ENCODE data around the gene IFNE.

The IFNE gene, protein sequence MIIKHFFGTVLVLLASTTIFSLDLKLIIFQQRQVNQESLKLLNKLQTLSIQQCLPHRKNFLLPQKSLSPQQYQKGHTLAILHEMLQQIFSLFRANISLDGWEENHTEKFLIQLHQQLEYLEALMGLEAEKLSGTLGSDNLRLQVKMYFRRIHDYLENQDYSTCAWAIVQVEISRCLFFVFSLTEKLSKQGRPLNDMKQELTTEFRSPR

DNA sequence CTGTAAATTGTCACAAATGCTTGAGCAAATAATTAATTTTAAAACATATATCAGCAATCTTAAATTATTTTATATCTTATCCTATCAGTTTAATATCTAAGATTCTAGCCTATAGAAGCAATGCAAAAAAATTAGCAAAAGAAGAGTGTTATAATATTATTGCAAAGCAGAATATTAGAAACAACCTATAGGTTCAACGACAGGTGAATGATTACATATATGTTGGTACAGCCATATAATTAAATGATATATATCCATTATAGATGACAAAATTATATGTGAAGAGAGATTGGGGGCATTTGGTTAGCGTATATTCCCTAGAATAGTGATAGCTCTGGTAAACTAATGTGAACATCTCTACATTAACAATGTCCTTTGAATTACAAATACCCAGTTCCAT, at the start of gene IFNE:
TSS of gene IFNE (minus strand) at position 101 of the 400 bp plus-strand sequence. CDS start 619 bp downstream, outside the sequence.
- no peak for DNase-seq

DNA sequence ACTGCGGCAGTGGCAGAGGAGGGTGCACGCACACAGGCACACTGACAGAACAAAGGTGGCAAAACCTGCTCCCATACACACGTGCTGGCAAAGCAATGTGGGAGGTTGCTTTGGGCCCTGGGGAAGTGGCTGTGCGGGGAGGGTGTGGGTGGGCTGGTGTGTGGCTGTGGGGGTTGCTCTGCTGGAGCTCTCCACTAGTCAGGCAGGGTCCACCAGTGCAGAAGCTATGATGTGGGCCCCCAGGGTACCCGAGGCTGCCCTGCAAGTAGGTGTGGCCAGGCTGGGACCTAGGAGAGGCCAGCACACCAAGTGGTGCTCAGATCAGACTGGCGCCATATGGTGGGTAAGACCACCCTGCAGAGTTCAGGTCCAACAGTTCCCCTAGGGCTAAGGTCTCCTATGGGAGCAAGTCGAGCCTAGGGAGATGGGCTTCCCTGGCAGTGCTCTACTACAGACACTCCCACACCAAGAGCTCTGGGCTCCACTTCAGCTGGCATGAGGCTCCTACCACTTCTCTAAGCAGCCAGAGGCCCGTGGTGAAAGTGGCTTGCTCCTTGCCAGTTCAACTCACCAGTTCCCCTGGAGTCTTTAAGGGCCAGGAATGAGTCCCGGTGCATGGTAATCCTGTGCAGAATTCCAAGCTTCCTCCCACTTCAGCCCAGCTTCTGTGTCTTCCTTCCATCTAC, 46.2 kb upstream of the IFNE start:
- DNase-seq, result no peak

DNA sequence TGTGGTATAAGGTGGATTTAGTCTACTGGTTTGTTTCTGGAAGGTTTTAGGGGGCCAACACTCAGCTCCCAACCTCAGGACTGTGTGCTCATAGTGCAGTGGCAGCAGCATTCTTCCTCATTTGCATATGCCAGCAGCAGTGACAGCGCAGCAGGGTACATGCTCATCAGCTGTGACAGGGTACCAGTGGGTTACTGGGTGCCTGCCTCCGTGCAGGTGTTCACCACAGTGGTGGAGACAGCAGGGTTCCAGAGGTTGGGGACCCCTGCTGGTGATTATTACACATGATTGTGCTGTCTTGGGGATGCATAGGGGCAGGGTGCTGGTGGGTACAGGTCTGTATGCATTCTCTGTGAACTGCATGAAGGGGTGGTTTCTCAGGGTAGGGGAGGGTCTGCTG, 45.5 kb upstream of the IFNE start:
- no peak for DNase-seq

DNA sequence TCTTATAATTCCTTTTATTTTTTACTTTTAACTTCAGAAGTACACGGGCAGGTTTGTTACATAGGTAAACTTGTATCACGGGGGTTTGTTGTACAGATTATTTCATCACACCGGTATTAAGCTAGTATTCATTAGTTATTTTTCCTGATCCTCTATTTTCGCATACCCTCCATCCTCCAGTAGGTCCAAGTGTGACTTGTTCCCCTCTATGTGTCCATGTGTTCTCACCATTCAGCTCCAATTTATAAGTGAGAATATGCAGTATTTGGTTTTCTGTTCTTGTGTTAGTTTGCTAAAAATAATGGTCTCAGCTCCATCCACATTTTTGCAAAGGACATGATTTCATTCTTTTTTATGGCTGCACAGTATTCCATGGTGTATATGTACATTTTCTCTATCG, 43.1 kb upstream of the IFNE start:
- DNase-seq, result no peak

DNA sequence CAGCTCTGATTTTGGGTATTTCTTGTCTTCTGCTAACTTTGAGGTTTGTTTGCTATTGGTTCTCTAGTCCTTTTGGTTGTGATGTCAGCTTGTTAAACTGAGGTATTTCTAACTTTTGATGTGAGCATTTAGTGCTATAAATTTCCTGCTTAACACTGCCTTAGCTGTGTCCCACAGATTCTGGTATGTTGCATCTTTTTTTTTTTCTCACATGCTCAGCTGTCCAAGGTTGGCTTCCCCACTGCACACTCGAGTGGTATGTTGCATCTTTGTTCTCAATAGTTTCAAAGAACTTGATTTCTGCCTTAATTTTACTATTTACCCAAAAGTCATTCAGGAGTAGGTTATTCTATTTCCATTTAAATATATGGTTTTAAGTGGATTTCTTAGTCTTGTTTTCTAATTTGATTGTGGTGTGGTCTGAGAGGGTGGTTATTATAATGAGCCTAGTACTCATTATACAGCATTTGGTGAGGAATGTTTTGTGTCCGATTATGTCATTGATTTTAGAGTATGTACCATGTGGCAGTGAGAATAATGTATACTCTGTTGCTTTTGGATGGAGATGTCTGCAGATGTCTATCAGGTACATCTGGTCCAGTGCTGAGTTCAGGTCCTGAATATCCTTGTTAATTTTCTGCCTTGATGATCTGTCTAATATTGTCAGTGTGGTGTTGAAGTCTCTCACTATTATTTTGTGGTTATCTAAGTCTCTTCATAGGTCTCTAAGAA, 42.2 kb upstream of the IFNE start:
- no peak for DNase-seq

DNA sequence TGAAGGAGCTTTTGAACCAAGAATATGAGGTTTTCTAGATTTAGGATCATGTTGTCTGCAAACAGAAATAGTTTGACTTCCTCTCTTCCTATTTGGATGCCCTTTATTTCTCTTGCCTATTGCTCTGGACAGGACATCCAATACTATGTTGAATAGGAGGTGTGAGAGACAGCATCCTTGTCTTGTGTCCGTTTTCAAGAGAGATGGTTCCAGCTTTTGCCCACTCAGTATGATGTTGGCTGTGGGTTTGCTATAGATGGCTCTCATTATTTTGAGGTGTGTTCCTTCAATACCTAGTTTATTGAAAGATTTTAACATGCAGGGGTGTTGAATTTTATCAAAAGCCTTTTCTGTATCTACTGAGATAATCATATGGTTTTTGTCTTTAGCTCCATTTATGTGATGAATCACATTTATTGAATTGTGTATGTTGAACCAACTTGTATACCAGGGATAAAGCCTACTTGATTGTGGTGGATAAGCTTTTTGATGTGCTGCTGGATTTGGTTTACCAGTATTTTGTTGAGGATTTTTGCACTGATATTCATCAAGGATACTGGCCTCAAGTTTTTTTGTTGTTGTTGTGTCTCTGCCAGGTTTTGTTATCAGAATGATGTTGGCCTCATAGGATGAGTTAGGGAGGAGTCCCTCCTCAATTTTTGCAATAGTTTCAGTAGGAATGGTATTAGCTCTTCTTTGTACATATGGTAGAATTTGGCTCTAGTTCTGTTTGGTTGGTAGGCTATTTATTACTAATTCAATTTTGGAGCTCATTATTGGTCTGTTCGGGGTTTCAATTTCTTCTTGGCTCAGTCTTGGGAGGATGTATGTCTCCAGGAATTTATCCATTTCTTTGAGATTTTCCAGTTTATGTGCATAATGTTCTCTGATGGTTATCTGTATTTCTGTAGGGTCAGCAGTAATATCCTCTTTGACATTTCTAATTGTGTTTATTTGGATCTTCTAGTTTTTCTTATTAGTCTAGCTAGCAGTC, 41.2 kb upstream of the IFNE start:
- DNase-seq, result no peak

DNA sequence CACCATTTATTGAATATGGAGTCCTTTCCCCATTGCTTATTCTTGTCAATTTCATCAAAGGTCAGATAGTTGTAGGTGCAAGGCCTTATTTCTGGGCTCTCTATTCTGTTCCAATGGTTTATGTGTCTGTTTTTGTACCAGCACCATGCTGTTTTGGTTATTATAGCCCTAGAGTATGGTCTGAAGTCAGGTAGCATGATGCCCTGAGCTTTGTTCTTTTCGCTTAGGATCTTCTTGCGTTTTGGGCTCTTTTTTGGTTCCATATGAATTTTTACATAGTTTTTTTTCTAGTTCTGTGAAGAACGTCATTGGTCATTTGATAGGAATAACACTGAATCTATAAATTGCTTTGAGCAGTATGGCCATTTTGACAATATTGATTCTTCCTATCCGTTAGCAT, 40.2 kb upstream of the IFNE start:
- no peak for DNase-seq

DNA sequence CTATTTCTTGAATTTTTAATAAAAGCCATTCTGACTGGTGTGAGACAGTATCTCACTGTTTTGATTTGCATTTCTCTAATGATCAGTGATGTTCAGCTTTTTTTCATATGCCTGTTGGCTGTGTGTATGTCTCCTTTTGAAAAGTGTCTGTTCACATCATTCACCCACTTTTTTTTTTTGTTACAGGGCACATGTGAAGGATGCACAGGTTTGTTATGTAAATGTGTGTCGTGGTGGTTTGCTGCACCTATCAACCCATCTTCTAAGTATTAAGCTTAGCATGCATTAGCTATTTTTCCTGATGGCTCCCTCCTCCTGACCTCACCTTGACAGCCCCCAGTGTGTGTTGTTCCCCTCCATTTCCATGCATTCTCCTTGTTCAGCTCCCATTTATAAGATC, 39.3 kb upstream of the IFNE start:
- no peak for DNase-seq

DNA sequence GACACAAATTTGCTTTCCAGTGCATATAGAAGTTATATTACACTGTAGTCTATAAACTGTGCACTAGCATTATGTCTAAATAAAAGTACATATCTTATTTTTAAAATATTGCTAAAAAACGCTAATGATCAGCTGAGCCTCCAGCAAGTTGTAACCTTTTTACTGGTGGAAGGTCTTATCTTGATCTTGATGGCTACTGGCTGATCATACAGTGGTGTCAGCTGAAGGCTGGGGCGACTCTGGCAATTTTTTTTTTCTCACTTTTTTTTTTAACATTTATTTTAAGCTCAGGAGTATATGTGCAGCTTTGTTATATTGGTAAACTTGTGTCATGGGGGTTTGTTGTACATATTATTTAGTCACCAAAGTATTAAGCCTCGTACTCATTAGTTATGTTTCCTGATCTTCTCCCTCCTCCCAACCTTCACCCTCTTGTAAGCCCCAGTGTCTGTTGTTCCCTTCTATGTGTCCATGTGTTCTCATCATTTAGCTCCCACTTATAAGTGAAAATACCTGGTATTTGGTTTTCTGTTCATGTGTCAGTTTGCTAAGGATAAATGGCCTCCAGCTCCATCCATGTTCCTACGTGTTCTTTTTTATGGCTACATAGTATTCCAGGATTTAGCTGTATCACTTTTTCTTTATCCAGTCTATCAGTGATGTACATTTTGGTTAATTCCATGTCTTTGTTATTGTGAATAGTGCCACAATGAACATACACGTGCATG, 38.6 kb upstream of the IFNE start:
- no peak for DNase-seq

DNA sequence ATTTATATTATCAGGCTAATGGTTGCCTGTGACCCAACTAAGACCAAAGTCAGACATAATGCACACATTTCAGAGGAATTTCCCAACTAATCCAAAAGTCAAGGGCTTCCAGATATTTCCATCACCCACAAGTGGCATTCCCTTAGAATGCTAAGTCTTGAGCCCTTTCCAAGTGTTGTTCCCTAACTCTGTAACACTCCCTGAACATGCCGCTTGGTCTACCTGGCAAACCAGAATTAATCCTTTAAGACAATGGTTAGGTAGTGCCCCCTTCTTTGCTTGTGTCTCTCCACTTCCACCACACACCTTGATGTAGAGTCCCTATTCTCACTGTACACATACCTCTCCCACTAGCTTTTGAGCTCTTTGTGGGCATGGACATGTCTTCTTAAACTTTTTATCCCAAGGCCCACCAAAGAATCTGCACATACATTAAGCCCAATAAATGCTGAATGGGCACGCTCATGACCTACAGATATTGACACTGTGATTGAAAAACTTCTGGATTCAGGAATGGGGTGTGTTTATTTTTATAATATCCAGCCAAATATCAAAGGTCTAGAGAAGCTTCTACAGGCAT, 37.8 kb upstream of the IFNE start:
- no peak for DNase-seq

DNA sequence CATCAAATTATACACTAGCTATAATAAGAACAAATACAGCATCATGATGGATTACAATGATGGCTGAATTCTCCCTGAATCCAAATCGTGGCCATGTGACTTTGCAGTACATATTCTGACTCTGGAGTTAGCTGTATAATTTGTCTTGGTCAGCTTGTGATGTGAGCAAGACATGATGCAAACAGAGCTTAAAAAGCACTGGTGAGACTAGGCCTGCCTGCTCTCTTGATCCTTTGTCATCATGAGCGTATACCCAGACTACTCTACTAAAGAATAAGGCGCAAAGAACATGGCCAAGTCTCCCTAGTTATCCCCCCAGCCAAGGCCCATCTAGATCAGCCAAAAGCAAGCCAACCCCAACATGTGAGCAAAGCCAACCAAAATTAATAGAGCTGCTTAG, 34.7 kb upstream of the IFNE start:
- DNase-seq, result no peak

DNA sequence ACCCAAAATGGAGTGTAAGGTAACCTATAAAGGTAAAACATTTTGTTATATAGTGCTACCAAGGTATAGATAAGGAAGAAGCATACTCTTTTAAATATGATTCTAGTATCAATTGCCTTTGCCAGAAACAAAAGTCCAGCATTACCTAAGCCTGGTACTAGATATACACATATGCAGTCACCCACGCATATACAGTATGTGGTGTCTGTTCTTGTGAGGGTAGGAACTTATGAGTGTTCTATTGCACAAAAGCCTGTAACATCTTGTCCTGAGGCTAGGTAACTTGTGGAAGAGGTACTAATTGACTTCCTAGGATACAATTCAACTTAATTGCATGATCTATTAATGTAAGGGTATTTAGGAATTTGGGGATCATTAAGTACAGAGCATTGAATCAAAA, 31.3 kb upstream of the IFNE start:
- no peak for DNase-seq

DNA sequence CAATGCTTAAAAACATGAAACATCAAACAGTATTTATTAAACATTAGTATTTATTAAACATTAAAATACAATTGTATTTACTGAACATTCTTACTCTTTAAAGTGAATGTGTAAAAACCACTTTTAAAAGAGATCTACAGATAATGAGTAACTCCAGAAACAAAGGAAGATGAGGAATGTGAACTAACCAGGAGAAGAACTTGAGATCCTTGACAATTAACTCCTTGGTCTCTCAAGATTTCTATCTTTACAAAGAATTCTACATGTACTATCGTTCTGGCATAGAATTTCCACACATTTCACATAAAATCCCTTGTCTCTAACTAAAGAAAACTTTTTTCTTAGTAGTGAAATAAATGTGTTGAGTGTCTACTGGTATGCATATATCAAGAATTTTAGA, 28.7 kb upstream of the IFNE start:
- DNase-seq, result no peak

DNA sequence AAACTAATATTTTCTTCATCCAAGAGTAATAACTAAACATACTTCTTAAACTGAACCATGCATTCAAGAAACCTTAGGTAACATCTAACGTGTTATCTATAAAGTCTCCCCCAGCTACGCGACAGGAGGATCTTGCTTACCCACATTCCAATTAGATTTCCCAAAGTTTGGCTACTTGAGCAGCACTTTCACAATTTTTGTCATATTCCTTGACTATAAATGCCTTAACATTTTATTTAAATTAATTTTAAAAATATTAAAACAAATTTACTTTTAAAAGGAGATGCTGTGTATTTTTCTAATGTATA, 25.3 kb upstream of the IFNE start:
- no peak for DNase-seq

DNA sequence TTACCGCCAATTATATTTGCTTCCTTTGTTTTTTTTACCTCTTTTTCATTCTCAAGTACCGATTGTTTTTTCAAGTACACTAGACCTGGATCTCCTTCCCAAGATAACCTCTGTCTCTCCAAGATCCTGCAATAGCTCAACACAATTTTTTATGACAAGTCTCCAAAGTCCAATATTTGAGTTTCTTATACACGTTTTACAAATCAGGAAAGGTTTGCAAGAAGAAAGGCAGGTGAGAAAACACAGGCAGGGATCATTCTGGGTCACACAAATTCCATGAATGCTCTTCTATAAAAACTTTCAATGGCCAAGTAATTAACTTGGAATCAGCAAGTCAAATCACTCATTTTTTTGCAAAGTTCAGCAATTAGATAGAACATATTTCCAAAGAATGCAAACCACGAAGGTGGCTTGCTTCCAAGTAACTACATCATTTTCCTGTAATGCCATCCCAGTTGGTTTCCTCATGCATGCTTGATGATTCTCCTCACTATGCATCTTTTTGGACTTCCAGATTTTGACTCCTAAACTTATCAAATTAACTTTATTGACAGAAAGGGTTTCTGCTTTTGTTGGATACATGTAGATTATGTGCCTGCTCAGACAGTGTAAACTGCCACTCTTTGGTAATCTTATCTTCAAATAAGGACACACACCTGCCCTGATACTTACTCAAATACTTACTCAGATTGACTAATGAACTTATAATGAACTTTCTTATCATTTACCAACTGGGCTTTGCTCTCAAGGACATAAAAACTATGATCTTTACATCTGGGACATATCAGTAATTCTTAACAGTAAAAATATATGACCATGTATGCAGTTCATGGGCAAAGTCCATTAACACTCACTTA, 24.7 kb upstream of the IFNE start:
- DNase-seq, result no peak

DNA sequence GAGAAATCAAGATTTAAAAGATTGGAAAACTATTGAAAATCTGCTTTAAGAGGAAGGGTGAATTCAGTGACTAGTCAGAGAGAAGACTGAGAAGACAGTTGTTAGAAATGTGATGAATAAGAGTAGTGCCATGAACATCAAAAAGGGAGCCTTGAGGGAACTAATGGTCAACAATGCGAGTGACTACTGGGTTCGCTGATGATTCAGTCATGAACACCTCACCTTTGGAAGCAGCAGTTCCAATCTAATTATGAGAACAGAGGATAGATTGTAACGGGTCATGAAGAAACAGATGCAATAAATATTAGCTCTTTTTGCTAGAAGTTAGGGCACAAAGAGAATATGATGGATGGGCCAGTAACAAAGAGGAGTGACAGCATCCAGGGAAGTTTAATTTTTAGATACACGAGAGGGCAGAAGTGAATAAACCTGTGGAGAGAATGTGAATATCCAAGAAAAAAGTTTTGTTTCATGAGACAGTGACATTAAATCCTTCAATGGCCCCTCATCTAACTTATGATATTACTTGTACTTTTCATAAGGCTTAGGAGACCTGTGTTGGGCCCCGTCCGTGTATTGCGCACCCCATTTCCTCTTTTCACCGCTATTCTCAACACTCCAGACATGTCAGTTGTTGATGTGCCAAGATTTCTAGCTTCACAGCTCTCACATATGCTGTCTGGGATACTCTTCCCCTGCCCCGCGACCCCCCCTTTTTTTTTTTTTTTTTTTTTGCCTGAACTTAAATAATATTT, 23.5 kb upstream of the IFNE start:
- DNase-seq, result no peak

DNA sequence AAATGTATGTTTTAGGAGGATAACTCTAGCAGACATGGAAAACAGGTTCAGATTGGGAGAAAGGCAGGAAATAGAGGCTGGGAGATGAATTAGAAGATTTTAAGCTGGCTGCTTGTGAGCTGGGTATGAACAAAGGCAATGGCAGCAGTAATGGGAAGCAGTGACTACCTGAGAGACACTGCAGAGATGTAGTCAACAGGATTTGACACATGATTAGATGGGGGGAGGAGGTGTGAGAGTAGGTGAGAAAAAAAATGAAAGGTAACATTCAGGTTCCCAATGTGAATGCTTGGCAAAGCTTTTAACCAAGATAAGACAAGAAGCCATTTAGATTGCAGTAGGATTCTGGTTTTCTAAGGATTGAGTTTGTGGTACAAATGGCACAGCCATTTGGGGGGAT, 22.8 kb upstream of the IFNE start:
- DNase-seq, result no peak

DNA sequence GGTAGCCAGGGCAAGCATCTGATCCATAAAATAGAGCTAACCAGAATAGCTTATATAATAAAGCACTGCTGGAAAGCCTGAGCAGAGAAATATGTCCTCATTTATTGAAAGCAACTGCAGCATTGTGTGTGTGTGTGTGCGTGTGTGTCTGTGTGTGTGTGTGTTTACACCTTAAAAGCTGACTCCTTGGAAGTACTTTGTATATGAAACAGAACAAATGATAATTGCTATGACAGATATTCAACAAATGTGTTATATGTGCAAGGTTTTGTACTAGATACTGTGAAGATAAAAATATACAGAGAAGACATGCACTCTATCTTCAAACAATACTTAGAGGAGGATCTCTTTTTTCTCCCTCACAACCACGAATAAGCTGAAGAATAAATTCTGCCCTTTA, 22.0 kb upstream of the IFNE start:
- DNase-seq, result no peak

DNA sequence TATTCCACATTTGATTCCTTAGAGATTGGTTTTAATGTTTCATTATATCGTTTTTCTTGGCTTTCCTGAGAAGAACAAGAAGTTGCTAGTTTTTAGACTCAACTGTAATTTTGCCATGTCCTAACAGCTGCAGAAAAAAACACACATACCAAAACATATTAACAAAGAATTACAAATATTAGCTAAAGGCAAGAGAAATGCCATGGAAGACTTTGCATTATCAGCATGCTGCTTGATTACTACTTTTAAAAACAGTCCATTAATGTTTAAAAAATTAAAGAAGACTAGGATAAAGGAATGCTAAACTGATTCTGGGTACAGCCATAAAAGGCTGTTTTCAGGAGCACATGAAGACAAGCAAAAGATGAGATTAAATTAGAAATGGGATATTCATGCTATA, 20.5 kb upstream of the IFNE start:
- DNase-seq, result no peak

DNA sequence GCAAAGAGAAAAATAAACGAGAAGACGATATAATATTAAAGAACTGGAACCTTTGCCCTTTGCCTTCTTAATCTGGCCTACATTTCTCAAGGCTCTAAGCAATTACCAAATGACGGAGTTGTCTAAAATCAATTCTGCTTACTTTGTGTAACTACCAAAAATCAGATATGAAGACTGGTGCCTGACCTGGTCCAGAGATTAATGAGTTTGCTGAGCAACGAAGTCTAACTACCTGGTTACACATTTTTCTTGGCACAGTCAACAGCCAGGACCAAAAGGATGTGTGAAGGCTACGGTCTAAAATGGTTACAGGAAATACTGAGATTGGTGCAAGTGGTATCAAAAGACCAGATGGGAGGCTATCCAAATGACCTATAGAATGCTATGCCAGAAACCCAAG, 17.8 kb upstream of the IFNE start:
- DNase-seq, result no peak

Measured in activated T-cell treated with anti-CD3 and anti-CD28 coated beads, Interleukin-2, amount 50 U/mL, for 48 hours (primary cell).